GM19240 (cell line): ENCODE measurements around the gene ZNF429.
"Not testable (repeated sequence)": the region's sequence is repeated elsewhere in the genome, so short reads cannot be mapped to it uniquely, and the experiment has no call there.

Experiments
- DNase-seq: peaks from one replicate; pipeline ENCODE4 v3.0.0; 2011; ENCODE audit warnings: low spot score; ENCODE audit not compliant: insufficient read length

ZNF429 gene

DNA sequence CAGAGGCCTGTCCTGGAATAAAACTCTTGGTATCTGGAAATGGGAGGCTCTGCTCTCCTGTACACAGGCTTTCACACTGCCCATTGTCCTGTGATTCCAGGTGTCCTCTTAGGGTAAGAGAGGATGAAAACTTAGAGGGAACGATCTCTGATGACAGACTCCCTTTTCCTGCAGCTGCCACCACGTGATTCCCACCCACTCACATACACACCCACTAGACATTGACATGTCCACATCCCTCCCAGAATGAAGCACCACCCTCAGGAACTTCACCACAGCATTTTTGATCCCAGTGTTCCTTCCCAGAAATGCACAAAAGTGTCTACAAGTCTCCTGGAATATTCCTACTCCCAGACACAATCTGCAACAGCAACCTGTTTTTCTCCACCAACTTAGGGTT, 8.2 kb downstream of the ZNF429 start:
- no peak for DNase-seq

GRCh38 chr19:21519488-21519887, 14.1 kb downstream of the ZNF429 start:
- no peak for DNase-seq

DNA sequence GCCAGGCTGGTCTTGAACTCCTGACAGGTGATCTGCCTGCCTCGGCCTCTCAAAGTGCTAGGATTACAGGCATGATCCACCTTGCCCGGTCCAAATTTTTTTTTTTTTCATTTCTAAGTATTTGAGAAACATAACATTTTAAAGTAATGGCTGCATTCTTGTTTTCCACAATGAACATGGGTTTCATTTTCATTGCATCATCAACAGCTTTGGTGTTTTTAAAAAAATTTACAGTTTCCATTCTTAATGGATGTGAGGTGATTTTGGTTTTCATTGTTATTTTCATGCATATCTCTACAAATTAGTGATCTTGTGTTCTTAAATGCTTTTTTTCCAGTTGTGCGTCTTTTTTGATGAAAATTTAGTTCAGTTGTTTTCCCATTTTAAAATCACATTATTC, 27.5 kb downstream of the ZNF429 start:
- no peak for DNase-seq

DNA sequence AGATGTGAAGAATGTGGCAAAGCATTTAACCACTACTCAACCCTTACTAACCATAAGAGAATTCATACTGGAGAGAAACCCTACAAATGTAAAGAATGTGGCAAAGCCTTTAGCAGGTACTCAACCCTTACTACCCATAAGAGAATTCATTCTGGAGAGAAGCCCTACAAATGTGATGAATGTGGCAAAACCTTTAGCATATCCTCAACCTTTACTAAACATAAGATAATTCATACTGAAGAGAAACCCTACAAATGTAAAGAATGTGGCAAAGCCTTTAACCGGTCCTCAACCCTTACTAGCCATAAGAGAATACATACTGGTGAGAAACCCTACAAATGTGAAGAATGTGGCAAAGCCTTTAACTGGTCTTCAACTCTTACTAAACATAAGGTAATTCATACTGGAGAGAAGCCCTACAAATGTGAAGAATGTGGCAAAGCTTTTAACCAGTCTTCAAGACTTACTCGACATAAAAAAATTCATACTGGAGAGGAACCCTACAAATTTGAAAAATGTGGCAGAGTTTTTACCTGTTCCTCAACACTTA, 31.4 kb downstream of the ZNF429 start:
- DNase-seq = not testable (repeated sequence)

DNA sequence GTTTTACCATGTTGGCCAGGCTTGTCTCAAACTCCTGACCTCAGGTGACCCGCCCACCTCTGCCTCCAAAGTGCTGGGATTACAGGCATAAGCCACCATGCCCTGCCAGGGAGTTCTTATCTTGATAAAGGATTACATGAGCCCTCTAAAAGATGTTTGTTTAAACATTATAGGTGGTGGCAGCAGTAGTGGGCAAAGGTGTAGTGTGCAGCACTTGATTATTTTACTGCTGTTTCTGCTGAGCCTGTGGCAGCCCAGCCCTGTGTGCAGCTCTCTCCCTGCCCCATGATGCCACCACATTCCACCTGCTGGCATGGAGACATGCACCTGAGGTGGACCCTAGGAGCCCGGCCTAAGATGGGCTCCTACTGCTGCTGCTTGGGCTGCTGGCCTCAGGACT, 54.0 kb downstream of the ZNF429 start:
- DNase-seq = no peak

DNA sequence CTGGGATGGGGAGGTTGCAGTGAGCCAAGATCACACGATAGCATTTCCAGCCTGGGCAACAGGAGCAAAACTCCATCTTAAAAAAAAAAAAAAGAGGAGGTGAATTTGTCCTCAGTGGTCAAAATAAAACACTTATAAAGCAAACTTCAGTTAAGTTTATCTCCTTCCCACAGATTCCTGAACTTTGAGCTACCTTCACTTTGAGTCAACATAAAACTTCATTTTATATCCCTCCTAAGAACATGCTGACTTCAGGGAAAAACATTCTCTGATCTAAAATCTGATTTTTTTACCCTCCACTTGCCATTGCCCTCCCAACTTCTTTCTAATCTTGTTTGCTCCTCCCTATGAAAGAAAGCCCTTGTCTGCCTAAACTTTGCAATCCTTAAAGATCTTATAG, 59.0 kb downstream of the ZNF429 start:
- DNase-seq = no peak

DNA sequence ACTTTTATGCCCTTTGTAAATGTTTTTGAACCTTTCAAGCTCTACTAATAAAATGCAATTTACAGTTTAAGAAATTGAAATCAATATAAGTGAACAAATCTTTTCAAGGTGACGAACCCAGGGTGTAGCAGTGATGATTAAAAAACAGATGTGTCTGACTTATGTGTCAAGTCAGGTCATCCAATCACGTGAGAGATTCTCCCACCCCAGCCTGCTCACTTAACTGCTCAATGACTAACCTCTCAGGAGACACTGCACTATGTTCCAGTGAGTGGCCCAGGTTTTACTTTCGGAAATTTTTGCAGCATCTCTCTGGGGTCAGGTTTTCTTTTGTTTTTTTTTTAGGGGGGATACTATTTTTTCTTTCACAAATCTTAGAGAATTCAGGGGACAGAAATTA, 60.7 kb downstream of the ZNF429 start:
- no peak for DNase-seq

DNA sequence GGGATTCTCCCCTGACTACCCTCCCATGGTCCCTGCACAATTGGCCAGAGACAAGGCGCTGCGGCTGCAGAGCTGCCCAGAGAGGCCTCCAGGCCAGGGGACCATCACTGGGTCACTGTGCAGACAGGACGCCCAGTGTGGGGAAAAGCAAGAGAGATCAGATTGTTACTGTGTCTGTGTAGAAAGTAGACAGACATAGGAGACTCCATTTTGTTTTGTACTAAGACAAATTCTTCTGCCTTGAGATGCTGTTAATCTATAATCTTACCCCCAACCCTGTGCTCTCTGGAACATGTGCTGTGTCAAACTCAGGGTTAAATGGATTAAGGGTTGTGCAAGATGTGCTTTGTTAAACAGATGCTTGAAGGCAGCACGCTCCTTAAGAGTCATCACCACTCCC, 62.4 kb downstream of the ZNF429 start:
- DNase-seq = not testable (repeated sequence)

GRCh38 chr19:21568816-21569493, 63.6 kb downstream of the ZNF429 start:
- no peak for DNase-seq

GRCh38 chr19:21569494-21569865, 64.1 kb downstream of the ZNF429 start:
- no peak for DNase-seq

DNA sequence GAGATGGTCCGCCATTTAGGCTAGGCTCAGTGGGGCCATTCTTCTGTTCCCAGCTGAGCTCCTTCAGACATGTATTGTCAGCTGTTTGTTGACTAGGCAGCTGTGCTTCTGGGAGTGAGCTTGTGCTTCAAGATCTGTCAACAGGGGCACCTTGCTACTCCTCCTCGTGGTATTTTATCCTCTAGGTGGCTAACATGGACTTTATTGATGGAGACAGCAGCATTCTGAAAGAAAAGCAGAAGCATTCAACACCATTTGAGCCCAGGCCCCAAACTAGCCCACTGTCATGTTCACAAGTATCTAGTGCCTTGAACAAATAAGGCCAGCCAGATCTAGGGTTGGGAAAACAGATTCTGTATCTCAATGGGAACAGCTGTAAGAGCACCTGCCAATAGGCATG, 65.9 kb downstream of the ZNF429 start:
- DNase-seq = no peak

DNA sequence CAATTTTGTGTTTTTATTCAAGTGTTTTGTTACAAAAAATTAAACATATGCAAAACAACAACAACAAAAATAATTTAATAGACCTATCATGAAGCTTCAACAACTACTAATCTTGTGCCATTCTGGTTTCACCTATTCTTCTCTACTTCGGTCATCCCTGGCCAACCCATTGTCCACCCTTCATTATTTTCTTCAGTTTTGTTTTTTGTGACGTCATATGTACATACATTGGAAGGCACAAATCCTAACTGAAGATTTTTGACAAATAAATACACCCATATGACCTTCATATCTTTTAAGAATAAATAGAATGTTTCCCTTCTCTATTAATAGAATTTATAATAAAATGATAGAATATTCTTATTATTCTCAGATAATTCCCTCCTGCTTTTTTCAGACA, 69.2 kb downstream of the ZNF429 start:
- DNase-seq = no peak

- no peak for DNase-seq
Measured at GRCh38 chr19:21576481-21576880, 71.1 kb downstream of the ZNF429 start.

- DNase-seq = no peak
Measured at GRCh38 chr19:21580101-21580500, 74.7 kb downstream of the ZNF429 start.

DNA sequence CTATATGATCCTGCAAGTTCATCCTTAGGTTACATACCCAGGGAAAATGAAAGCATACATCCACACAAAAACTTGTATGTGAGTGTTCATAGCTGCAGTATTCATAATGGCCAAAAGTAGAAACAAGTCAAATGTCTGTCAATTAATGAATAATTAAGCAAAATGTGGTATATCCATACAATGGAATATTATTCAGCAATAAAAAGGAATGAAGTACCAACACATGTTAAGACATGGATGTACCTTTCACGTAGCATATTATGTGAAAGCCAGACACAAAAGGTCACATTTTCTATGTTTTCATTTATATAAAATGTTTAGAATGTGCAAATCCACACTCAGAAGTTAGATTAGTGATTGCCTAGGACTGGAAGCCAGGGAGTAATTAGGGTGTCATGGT, 75.4 kb downstream of the ZNF429 start:
- no peak for DNase-seq

DNA sequence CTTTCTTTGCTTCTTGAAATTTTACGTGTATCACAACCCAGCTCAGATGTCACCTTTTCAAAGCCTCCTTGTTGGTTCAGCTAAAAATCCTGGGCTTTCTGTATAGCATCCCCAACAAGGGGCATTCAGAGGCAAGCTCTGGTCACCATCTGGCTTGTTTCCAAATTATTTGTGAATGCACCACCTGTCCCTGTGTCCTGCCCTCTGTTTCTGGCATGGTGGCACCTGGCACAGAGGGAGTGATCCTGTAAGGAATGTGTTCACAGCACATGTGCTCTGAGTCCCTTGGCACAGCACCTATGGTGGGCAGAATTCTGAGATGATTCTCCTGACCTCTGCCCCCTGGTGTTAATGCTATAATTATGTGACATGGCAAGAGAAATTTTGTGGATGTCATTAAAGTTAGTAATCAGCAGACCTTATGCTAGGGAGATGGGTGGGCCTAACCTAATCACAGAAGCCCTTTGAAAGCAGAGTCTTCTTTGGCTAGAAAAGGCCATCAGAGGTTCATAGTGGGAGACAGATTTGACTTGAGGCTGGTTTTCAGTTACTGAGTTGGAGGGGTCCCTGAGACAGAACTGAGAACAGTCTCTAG, 76.3 kb downstream of the ZNF429 start:
- DNase-seq = no peak

DNA sequence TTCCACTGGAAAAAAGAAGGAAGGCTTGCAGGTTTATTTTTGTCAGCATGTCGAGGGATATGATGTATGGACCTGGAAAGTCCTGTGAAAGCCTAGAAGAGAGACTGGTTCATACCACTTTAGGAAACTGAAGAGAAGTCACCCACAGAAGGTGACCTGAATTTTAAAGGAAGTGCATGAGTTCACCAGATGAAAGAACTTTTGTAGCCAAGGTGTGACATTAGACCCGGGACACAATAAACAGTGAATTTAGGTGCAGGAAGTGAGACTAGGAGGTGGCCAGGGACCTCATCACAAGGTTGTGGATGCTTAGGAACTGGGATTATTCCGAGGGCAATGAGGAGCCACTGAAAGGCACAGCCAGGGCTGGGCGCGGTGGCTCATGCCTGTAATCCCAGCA, 79.1 kb downstream of the ZNF429 start:
- no peak for DNase-seq

DNA sequence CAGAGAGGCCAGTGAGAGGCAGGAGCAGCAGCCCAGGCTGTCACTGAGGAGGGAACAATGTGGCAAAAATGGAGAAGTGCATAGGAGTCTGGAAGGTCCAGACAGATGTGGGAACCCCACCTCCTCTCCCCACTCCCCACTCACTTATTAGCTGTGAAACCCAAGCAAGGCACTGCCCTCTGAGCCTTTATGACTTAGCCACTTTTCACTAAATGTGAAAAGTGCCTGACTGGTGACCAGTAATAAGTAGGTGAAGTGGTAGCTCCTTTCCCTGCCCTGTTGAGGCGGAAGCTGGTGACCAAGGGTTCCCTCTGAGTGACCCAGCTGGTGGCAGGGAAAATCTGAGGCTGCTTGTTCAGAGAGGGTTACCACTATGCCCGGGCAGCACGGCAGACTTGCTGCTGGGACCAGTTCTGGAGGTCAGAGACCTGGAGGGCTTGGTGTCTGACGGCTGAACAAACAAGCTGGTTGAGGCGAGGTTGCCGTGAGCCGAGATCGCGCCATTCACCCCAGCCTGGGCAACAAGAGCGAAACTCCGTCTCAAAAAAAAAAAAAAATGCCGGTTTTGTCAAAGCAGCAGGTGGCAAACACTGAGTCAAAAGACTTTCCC, 80.0 kb downstream of the ZNF429 start:
- DNase-seq = no peak

- DNase-seq = no peak
Measured at GRCh38 chr19:21586311-21587116, 81.1 kb downstream of the ZNF429 start.

- no peak for DNase-seq
Measured at GRCh38 chr19:21587117-21587461, 81.7 kb downstream of the ZNF429 start.

DNA sequence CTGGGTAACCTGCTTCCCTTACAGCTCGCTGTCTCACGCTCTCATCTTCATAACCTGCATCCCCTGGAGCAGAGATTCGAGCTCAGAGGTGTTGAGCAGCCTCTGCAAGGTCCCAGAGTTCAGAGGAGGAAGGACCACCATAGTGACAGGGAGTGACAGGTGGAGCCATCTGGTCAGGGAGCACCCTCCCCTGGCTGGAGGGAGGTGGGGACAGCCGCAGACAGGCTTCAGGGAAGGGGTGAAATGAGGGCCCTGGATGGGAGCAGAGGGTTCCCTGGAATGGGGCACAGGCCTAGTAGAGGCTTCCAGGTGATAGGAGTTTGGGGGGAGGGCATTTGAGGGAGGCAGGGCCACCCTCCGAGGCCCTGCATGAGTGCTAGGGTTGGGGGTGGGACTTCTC, 82.1 kb downstream of the ZNF429 start:
- DNase-seq = no peak

GRCh38 chr19:21588065-21588601, 82.7 kb downstream of the ZNF429 start:
- DNase-seq = no peak
